ENCODE results near the gene PSMG2. TPM values are rescaled to one million over a fixed set of nuclear protein-coding genes. Genes with fewer than 3 reads are reported as not detected.

The PSMG2 gene
- total and polyA plus RNA-seq, 9 of the 15 experiments (the other 6 are each of a cell fraction or from before 2014, with no cell fraction given) = 59.9 to 271 (median 111) TPM

GRCh38 chr18:12656938-12657683, 45.7 kb upstream of the PSMG2 start (continued):
- TF ChIP-seq RBM25 (IDR thresholded peaks at IDR 0.05; ENCODE audit: low read depth, low read length, severe bottlenecking) (no peak), RHOXF2B (CRISPR knock-in tag; conservative IDR thresholded peaks at IDR 0.05) (no peak), L3MBTL2 (IDR thresholded peaks at IDR 0.05) (peak; percentile 47; the same call in 1 of the 2 replicates), HLTF (IDR thresholded peaks at IDR 0.05) (no peak), OTX1 (CRISPR knock-in tag; IDR thresholded peaks at IDR 0.05) (no peak), LARP7 (IDR thresholded peaks at IDR 0.05) (no peak), THRA (IDR thresholded peaks at IDR 0.05) (no peak), MYNN (IDR thresholded peaks at IDR 0.05) (no peak), MYNN (CRISPR knock-in tag; IDR thresholded peaks at IDR 0.05) (no peak), BCOR (IDR thresholded peaks at IDR 0.05) (no peak), POLR2G (IDR thresholded peaks at IDR 0.05; ENCODE audit: low read depth, low read length) (peak; percentile 73), ZBTB7A (IDR thresholded peaks at IDR 0.05; ENCODE audit: borderline replicate concordance, control insufficient read depth, low read depth, low read length) (peak; percentile 56; the same call in 1 of the 2 replicates), C11orf30 (IDR thresholded peaks at IDR 0.05; ENCODE audit: low read depth) (no peak), TAF7 (tag; IDR thresholded peaks at IDR 0.05) (no peak), CBFB (CRISPR knock-in tag; IDR thresholded peaks at IDR 0.05) (no peak)
- TF ChIP-seq, protein P1, sequence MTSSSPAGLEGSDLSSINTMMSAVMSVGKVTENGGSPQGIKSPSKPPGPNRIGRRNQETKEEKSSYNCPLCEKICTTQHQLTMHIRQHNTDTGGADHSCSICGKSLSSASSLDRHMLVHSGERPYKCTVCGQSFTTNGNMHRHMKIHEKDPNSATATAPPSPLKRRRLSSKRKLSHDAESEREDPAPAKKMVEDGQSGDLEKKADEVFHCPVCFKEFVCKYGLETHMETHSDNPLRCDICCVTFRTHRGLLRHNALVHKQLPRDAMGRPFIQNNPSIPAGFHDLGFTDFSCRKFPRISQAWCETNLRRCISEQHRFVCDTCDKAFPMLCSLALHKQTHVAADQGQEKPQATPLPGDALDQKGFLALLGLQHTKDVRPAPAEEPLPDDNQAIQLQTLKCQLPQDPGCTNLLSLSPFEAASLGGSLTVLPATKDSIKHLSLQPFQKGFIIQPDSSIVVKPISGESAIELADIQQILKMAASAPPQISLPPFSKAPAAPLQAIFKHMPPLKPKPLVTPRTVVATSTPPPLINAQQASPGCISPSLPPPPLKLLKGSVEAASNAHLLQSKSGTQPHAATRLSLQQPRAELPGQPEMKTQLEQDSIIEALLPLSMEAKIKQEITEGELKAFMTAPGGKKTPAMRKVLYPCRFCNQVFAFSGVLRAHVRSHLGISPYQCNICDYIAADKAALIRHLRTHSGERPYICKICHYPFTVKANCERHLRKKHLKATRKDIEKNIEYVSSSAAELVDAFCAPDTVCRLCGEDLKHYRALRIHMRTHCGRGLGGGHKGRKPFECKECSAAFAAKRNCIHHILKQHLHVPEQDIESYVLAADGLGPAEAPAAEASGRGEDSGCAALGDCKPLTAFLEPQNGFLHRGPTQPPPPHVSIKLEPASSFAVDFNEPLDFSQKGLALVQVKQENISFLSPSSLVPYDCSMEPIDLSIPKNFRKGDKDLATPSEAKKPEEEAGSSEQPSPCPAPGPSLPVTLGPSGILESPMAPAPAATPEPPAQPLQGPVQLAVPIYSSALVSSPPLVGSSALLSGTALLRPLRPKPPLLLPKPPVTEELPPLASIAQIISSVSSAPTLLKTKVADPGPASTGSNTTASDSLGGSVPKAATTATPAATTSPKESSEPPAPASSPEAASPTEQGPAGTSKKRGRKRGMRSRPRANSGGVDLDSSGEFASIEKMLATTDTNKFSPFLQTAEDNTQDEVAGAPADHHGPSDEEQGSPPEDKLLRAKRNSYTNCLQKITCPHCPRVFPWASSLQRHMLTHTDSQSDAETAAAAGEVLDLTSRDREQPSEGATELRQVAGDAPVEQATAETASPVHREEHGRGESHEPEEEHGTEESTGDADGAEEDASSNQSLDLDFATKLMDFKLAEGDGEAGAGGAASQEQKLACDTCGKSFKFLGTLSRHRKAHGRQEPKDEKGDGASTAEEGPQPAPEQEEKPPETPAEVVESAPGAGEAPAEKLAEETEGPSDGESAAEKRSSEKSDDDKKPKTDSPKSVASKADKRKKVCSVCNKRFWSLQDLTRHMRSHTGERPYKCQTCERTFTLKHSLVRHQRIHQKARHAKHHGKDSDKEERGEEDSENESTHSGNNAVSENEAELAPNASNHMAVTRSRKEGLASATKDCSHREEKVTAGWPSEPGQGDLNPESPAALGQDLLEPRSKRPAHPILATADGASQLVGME (CRISPR knock-in tag; IDR thresholded peaks at IDR 0.05) = no peak
- TF ChIP-seq, protein P2, sequence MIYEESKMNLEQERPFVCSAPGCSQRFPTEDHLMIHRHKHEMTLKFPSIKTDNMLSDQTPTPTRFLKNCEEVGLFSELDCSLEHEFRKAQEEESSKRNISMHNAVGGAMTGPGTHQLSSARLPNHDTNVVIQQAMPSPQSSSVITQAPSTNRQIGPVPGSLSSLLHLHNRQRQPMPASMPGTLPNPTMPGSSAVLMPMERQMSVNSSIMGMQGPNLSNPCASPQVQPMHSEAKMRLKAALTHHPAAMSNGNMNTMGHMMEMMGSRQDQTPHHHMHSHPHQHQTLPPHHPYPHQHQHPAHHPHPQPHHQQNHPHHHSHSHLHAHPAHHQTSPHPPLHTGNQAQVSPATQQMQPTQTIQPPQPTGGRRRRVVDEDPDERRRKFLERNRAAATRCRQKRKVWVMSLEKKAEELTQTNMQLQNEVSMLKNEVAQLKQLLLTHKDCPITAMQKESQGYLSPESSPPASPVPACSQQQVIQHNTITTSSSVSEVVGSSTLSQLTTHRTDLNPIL (CRISPR knock-in tag; IDR thresholded peaks at IDR 0.05) = no peak
- TF ChIP-seq, protein P3, sequence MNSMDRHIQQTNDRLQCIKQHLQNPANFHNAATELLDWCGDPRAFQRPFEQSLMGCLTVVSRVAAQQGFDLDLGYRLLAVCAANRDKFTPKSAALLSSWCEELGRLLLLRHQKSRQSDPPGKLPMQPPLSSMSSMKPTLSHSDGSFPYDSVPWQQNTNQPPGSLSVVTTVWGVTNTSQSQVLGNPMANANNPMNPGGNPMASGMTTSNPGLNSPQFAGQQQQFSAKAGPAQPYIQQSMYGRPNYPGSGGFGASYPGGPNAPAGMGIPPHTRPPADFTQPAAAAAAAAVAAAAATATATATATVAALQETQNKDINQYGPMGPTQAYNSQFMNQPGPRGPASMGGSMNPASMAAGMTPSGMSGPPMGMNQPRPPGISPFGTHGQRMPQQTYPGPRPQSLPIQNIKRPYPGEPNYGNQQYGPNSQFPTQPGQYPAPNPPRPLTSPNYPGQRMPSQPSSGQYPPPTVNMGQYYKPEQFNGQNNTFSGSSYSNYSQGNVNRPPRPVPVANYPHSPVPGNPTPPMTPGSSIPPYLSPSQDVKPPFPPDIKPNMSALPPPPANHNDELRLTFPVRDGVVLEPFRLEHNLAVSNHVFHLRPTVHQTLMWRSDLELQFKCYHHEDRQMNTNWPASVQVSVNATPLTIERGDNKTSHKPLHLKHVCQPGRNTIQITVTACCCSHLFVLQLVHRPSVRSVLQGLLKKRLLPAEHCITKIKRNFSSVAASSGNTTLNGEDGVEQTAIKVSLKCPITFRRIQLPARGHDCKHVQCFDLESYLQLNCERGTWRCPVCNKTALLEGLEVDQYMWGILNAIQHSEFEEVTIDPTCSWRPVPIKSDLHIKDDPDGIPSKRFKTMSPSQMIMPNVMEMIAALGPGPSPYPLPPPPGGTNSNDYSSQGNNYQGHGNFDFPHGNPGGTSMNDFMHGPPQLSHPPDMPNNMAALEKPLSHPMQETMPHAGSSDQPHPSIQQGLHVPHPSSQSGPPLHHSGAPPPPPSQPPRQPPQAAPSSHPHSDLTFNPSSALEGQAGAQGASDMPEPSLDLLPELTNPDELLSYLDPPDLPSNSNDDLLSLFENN (IDR thresholded peaks at IDR 0.05; ENCODE audit: low read depth in 2 of 2, low read length in 2 of 2) = no peak

Data from K562 (cell line).